ENCODE results near the gene U2SURP. TPM values are rescaled to one million over a fixed set of nuclear protein-coding genes. Genes with fewer than 3 reads are reported as not detected.

The U2SURP gene
- total RNA-seq, 4 donors from 2014 or later = 59.5 to 106 (median 73.9) TPM

GRCh38 chr3:142966808-142967207 lies 34.6 kb upstream of the U2SURP start:
- DNase-seq (ENCODE audit: low spot score) = no peak
- ATAC-seq (ENCODE audit: low FRiP score) = no peak
- no peak for TF ChIP-seq CTCF (IDR thresholded peaks at IDR 0.05)

GRCh38 chr3:142968319-142969025 lies 32.9 kb upstream of the U2SURP start:
- no peak for TF ChIP-seq CTCF (IDR thresholded peaks at IDR 0.05)
- DNase-seq (ENCODE audit: low spot score) (no peak), ATAC-seq (ENCODE audit: low FRiP score) (no peak)

GRCh38 chr3:142971431-142971830 lies 29.9 kb upstream of the U2SURP start:
- no peak for TF ChIP-seq CTCF (IDR thresholded peaks at IDR 0.05)
- ATAC-seq (ENCODE audit: low FRiP score) (no peak), DNase-seq (ENCODE audit: low spot score) (no peak)

- TF ChIP-seq CTCF (IDR thresholded peaks at IDR 0.05) = no peak
- ATAC-seq (ENCODE audit: low FRiP score) = no peak
These were observed 29.1 kb upstream of the U2SURP start for GRCh38 chr3:142972092-142972753.

GRCh38 chr3:142973217-142974009 lies 28.0 kb upstream of the U2SURP start:
- ATAC-seq (ENCODE audit: low FRiP score) (no peak), DNase-seq (ENCODE audit: low spot score) (no peak)
- TF ChIP-seq CTCF (IDR thresholded peaks at IDR 0.05) = no peak

More at GRCh38 chr3:142972092-142972753, 29.1 kb upstream of the U2SURP start:
- DNase-seq (ENCODE audit: low spot score) = no peak

- DNase-seq (ENCODE audit: low spot score) = no peak
- ATAC-seq (ENCODE audit: low FRiP score) = no peak
- no peak for TF ChIP-seq CTCF (IDR thresholded peaks at IDR 0.05)
These were observed 25.9 kb upstream of the U2SURP start for GRCh38 chr3:142975316-142975995.

Data from omental fat pad (tissue), 4 donors.